Measurements from ENCODE around the gene ISLR.

The ISLR gene

GRCh38 chr15:74191798-74192197, 18.3 kb downstream of the ISLR start:
- H2AFZ ChIP-seq (ENCODE audit: low read depth, low read length) = no peak overlapping the region
- DNase-seq = peak; percentile 21
- WGBS = 79% methylated on average over 3 of the region's 3 CpGs
- no peaks in the 10 kb centered on the region for H3K9me3 ChIP-seq (ENCODE audit: control insufficient read depth, low read length)
- no peak overlapping the region for H4K8ac ChIP-seq (ENCODE audit: low read length)
- H2BK5ac ChIP-seq (ENCODE audit: low read depth, low read length, poor library complexity, severe bottlenecking) = no peak overlapping the region
- H3K4me1 ChIP-seq (ENCODE audit: control insufficient read depth, insufficient read depth, low read depth, low read length) = peaks cover 22% of the 10 kb centered on the region
- no peak overlapping the region for H3K23ac ChIP-seq (ENCODE audit: low read length in 2 of 2)
- no peak overlapping the region for H2BK15ac ChIP-seq (ENCODE audit: low read depth, poor library complexity, severe bottlenecking)
- H3K4ac ChIP-seq (ENCODE audit: low read depth in 1 of 2, low read length in 2 of 2) = no peak overlapping the region
- H3K9ac ChIP-seq (ENCODE audit: low read length) = no peak overlapping the region
- no peak overlapping the region for H3K4me3 ChIP-seq (ENCODE audit: insufficient read depth in 1 of 2, low read depth in 1 of 2, low read length in 2 of 2)
- peaks cover 3 to 9% of the 10 kb centered on the region in 2 experiments for H3K27me3 ChIP-seq (ENCODE audit: control insufficient read depth in 1 of 2, insufficient read depth in 1 of 2, low read length in 2 of 2)
- no peak overlapping the region for H4K91ac ChIP-seq (ENCODE audit: low read length)
- H2BK120ac ChIP-seq (ENCODE audit: low read depth, low read length) = no peak overlapping the region
- no peak overlapping the region for H3K18ac ChIP-seq (ENCODE audit: low read depth in 1 of 2, low read length in 2 of 2)
- peak overlapping the region; percentile 57 for H2AK5ac ChIP-seq (ENCODE audit: low read length, severe bottlenecking)
- peaks cover 0 to 35% of the 10 kb centered on the region in 2 experiments for H3K36me3 ChIP-seq (ENCODE audit: control insufficient read depth in 1 of 2, insufficient read depth in 2 of 2, low read depth in 1 of 2, low read length in 2 of 2)
- no peak overlapping the region for H3K4me2 ChIP-seq (ENCODE audit: low read length, poor library complexity, severe bottlenecking)
- no peak overlapping the region for H3K27ac ChIP-seq (ENCODE audit: low read length, poor library complexity, severe bottlenecking)
- no peaks in the 10 kb centered on the region for H3K79me1 ChIP-seq (replicated peaks; ENCODE audit: low read length, poor library complexity, severe bottlenecking)
- no peak overlapping the region for H3K14ac ChIP-seq (ENCODE audit: low read length in 2 of 2)
- H2BK12ac ChIP-seq (ENCODE audit: low read length in 2 of 2) = no peak overlapping the region

GRCh38 chr15:74192751-74193150, 19.2 kb downstream of the ISLR start:
- Histone ChIP-seq H3K23ac (ENCODE audit: low read length in 2 of 2) (no peak overlapping the region), H3K27me3 (ENCODE audit: control insufficient read depth in 1 of 2, insufficient read depth in 1 of 2, low read length in 2 of 2) (peaks cover 3 to 9% of the 10 kb centered on the region in 2 experiments), H2AK5ac (ENCODE audit: low read length, severe bottlenecking) (no peak overlapping the region), H2BK5ac (ENCODE audit: low read depth, low read length, poor library complexity, severe bottlenecking) (no peak overlapping the region), H2AFZ (ENCODE audit: low read depth, low read length) (no peak overlapping the region), H3K4ac (ENCODE audit: low read depth in 1 of 2, low read length in 2 of 2) (no peak overlapping the region), H3K79me1 (replicated peaks; ENCODE audit: low read length, poor library complexity, severe bottlenecking) (peaks cover 2% of the 10 kb centered on the region), H3K9ac (ENCODE audit: low read length) (no peak overlapping the region), H3K18ac (ENCODE audit: low read depth in 1 of 2, low read length in 2 of 2) (no peak overlapping the region), H3K4me1 (ENCODE audit: control insufficient read depth, insufficient read depth, low read depth, low read length) (peaks cover 29% of the 10 kb centered on the region), H2BK120ac (ENCODE audit: low read depth, low read length) (no peak overlapping the region), H3K4me3 (ENCODE audit: insufficient read depth in 1 of 2, low read depth in 1 of 2, low read length in 2 of 2) (no peak overlapping the region), H2BK12ac (ENCODE audit: low read length in 2 of 2) (no peak overlapping the region), H4K8ac (ENCODE audit: low read length) (no peak overlapping the region), H4K91ac (ENCODE audit: low read length) (no peak overlapping the region), H3K14ac (ENCODE audit: low read length in 2 of 2) (no peak overlapping the region), H2BK15ac (ENCODE audit: low read depth, poor library complexity, severe bottlenecking) (no peak overlapping the region), H3K9me3 (ENCODE audit: control insufficient read depth, low read length) (no peaks in the 10 kb centered on the region), H3K4me2 (ENCODE audit: low read length, poor library complexity, severe bottlenecking) (no peak overlapping the region), H3K27ac (ENCODE audit: low read length, poor library complexity, severe bottlenecking) (no peak overlapping the region), H3K36me3 (ENCODE audit: control insufficient read depth in 1 of 2, insufficient read depth in 2 of 2, low read depth in 1 of 2, low read length in 2 of 2) (peaks cover 0 to 42% of the 10 kb centered on the region in 2 experiments)
- DNase-seq = no peak
- whole genome bisulfite sequencing = 96% methylated on average over 4 of the region's 5 CpGs

DNA sequence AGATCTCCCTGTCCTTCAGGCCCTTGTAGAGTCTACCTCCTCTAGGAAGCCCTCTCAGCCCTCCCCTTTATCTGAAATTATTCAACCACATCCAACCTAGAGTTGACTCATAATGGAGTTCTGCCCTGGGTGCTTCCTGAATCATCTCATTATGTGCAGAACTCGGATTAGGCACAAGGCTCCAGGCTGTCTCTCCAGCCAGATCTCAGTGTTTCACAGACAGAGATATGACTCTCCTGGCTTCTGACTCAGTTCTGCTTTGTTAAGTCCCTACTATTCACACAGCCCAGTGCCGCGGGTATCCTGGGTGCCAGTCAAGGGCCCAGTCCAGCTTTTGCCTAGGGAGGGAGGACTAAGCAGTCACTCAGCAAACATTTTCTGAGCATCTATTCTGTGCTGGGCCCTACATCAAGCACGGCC, 19.8 kb downstream of the ISLR start:
- peak; percentile 80 for DNase-seq
- Histone ChIP-seq H3K27me3 (ENCODE audit: control insufficient read depth in 1 of 2, insufficient read depth in 1 of 2, low read length in 2 of 2) (peaks cover 3 to 4% of the 10 kb centered on the region in 2 experiments), H3K9ac (ENCODE audit: low read length) (peak overlapping the region; percentile 4), H3K23ac (ENCODE audit: low read length in 2 of 2) (no peak overlapping the region), H2BK15ac (ENCODE audit: low read depth, poor library complexity, severe bottlenecking) (no peak overlapping the region), H3K4me3 (ENCODE audit: insufficient read depth in 1 of 2, low read depth in 1 of 2, low read length in 2 of 2) (no peak overlapping the region), H3K14ac (ENCODE audit: low read length in 2 of 2) (no peak overlapping the region), H2AFZ (ENCODE audit: low read depth, low read length) (no peak overlapping the region), H4K91ac (ENCODE audit: low read length) (peak overlapping the region; percentile 66), H3K4ac (ENCODE audit: low read depth in 1 of 2, low read length in 2 of 2) (no peak overlapping the region), H3K18ac (ENCODE audit: low read depth in 1 of 2, low read length in 2 of 2) (no peak overlapping the region), H2BK5ac (ENCODE audit: low read depth, low read length, poor library complexity, severe bottlenecking) (no peak overlapping the region), H4K8ac (ENCODE audit: low read length) (no peak overlapping the region), H3K4me2 (ENCODE audit: low read length, poor library complexity, severe bottlenecking) (no peak overlapping the region), H3K4me1 (ENCODE audit: control insufficient read depth, insufficient read depth, low read depth, low read length) (peaks cover 29% of the 10 kb centered on the region), H3K36me3 (ENCODE audit: control insufficient read depth in 1 of 2, insufficient read depth in 2 of 2, low read depth in 1 of 2, low read length in 2 of 2) (peaks cover 0 to 38% of the 10 kb centered on the region in 2 experiments), H2BK12ac (ENCODE audit: low read length in 2 of 2) (peak overlapping the region in 1 of 2 experiments; percentile 28), H3K79me1 (replicated peaks; ENCODE audit: low read length, poor library complexity, severe bottlenecking) (peaks cover 2% of the 10 kb centered on the region), H3K9me3 (ENCODE audit: control insufficient read depth, low read length) (no peaks in the 10 kb centered on the region), H2BK120ac (ENCODE audit: low read depth, low read length) (no peak overlapping the region), H2AK5ac (ENCODE audit: low read length, severe bottlenecking) (no peak overlapping the region), H3K27ac (ENCODE audit: low read length, poor library complexity, severe bottlenecking) (peak overlapping the region; percentile 23)
- WGBS = 32% methylated on average over 4 of the region's 4 CpGs

DNA sequence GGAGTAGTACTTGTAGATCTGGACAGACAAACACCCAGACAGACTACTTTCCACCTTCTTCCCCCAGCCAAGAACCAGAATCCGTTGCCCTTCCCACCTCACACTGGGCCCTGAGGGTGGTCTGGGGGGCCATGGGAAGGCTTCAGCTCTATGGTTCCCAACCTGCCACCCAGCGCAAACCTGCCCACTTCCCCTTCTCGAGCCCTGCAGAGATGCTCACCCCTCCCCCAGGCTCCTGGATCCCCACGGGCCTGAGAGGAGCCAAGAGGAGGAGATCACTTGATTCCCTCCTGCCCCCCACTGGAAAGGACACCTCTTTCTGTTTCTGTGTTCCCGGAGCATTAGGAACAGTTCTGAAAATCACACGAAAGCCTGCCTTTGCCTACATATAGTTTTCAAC, 20.4 kb downstream of the ISLR start:
- Histone ChIP-seq H3K4me1 (ENCODE audit: control insufficient read depth, insufficient read depth, low read depth, low read length) (peaks cover 35% of the 10 kb centered on the region), H3K4me3 (ENCODE audit: insufficient read depth in 1 of 2, low read depth in 1 of 2, low read length in 2 of 2) (no peak overlapping the region), H2AK5ac (ENCODE audit: low read length, severe bottlenecking) (peak overlapping the region; percentile 32), H2BK12ac (ENCODE audit: low read length in 2 of 2) (peak overlapping the region in 1 of 2 experiments; percentile 28), H3K9ac (ENCODE audit: low read length) (peak overlapping the region; percentile 4), H3K36me3 (ENCODE audit: control insufficient read depth in 1 of 2, insufficient read depth in 2 of 2, low read depth in 1 of 2, low read length in 2 of 2) (peaks cover 0 to 34% of the 10 kb centered on the region in 2 experiments), H4K91ac (ENCODE audit: low read length) (peak overlapping the region; percentile 66), H3K79me1 (replicated peaks; ENCODE audit: low read length, poor library complexity, severe bottlenecking) (peaks cover 2% of the 10 kb centered on the region), H3K4me2 (ENCODE audit: low read length, poor library complexity, severe bottlenecking) (no peak overlapping the region), H4K8ac (ENCODE audit: low read length) (no peak overlapping the region), H2BK15ac (ENCODE audit: low read depth, poor library complexity, severe bottlenecking) (peak overlapping the region; percentile 63), H2BK5ac (ENCODE audit: low read depth, low read length, poor library complexity, severe bottlenecking) (no peak overlapping the region), H2BK120ac (ENCODE audit: low read depth, low read length) (no peak overlapping the region), H2AFZ (ENCODE audit: low read depth, low read length) (no peak overlapping the region), H3K18ac (ENCODE audit: low read depth in 1 of 2, low read length in 2 of 2) (peak overlapping the region in 1 of 2 experiments; percentile 63), H3K4ac (ENCODE audit: low read depth in 1 of 2, low read length in 2 of 2) (no peak overlapping the region), H3K23ac (ENCODE audit: low read length in 2 of 2) (no peak overlapping the region), H3K14ac (ENCODE audit: low read length in 2 of 2) (no peak overlapping the region), H3K9me3 (ENCODE audit: control insufficient read depth, low read length) (no peaks in the 10 kb centered on the region), H3K27me3 (ENCODE audit: control insufficient read depth in 1 of 2, insufficient read depth in 1 of 2, low read length in 2 of 2) (peaks cover 0 to under 1% of the 10 kb centered on the region in 2 experiments), H3K27ac (ENCODE audit: low read length, poor library complexity, severe bottlenecking) (peak overlapping the region; percentile 23)
- 83% methylated on average over 6 of the region's 6 CpGs for WGBS
- DNase-seq = no peak
